Stimulated activated naive CD8-positive, alpha-beta T cell treated with anti-CD3 and anti-CD28 coated beads, Interleukin-15, amount 100 ng/mL, for 72 hours (primary cell): ENCODE data around the gene GUCA1C.
A peak's percentile ranks its signal among the peaks of the same experiment; 100 is the strongest.

Source experiments
- ATAC-seq: fragments of 150-1000 bp; cut with Tn5 transposase; 2 replicates; pipeline ENCODE4 v1.10.0; 2021; ENCODE audit warnings: mild to moderate bottlenecking, moderate library complexity
- DNase-seq, 2 donors: peaks; one replicate each; pipeline ENCODE4 v3.0.0; 2021 to 2022
- H3K27ac Mint-ChIP-seq, 2 donors: one replicate each; pipeline ENCODE4 v1.8.0; 2022; ENCODE audit warnings: mild to moderate bottlenecking in 2 of 2, mixed read lengths in 2 of 2, moderate library complexity in 2 of 2
- H3K27me3 Mint-ChIP-seq: one replicate; pipeline ENCODE4 v1.8.0; 2022; ENCODE audit warnings: mixed read lengths
- H3K4me1 Mint-ChIP-seq: one replicate; pipeline ENCODE4 v1.8.0; 2022; ENCODE audit warnings: mild to moderate bottlenecking, mixed read lengths
- H3K4me3 Mint-ChIP-seq, 2 donors: one replicate each; pipeline ENCODE4 v1.8.0; 2022; ENCODE audit warnings: mild to moderate bottlenecking in 2 of 2, mixed read lengths in 2 of 2, moderate library complexity in 1 of 2
- H3K9me3 Mint-ChIP-seq, 2 donors: one replicate each; pipeline ENCODE4 v1.8.0; 2022; ENCODE audit warnings: mixed read lengths in 2 of 2

GUCA1C gene, protein sequence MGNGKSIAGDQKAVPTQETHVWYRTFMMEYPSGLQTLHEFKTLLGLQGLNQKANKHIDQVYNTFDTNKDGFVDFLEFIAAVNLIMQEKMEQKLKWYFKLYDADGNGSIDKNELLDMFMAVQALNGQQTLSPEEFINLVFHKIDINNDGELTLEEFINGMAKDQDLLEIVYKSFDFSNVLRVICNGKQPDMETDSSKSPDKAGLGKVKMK

DNA sequence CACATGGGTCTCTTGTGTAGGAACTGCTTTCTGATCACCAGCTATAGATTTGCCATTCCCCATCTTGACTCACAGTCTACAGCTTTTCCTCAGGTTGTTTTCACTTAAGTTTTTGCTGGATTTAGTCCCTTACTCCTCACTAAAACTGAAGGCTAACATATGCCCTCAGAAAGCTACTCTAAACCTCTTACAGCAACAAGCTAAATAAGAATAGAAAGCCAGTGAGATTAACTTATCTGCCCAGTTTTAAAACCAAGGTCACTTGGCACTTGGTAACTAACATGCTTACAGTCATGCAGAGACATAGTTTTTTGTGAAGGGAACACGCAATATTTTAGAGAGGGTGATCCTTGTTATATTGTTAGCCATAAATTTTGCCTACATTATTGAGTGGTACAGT lies at the start of gene GUCA1C:
Gene GUCA1C, minus strand, starts transcription at position 180 of the 400 bp plus-strand sequence. Its CDS starts 117 bp downstream, at position 63.
- Mint-ChIP-seq H3K27ac (no peak within 1 kb of the TSS), H3K27me3 (peaks cover 16% of the 10 kb centered on the region), H3K4me3 (no peak within 1 kb of the TSS), H3K9me3 (no peaks in the 10 kb centered on the region), H3K4me1 (no peaks in the 10 kb centered on the region)
- ATAC-seq: no peak
- no peak for DNase-seq

DNA sequence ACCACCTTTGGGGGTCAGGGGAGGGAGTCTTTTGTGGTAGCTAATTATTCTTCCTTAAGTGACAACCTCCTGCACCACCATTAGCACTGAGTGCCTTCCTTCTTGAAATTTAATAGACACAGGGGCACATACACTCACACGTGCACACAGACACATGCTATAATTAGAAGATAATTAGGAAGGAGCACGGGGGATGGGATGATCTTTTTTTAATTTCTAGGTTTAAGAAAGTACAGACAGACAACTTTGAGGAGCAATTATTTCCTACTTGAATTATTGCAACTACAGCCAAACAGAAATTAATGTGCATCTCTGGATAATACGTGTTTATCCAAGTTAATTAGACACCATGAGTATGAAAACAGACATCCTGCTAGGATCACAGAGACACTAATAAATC lies 44.8 kb upstream of the GUCA1C start:
- peaks cover 13% of the 10 kb centered on the region for H3K27me3 Mint-ChIP-seq

DNA sequence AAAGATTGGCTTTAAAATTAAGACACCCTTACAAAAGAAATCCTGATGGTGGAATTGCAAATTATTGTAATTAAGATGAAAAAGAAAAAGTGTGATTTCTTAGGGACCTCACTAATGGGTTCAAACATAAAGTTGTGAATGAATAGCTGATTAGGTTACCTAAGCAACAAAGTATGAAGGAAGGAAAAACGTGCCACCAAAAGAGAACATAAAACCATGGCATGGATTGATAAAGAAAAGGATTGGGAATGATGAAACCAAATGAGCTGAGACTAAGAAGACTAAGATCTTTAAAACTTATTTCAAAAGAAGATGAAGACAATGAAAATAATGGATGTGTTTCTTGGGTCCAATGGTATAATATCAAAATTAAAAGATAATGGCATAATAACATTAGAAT lies 32.2 kb upstream of the GUCA1C start:
- DNase-seq: no peak
- Mint-ChIP-seq H3K4me3 (no peak overlapping the region), H3K27ac (no peak overlapping the region), H3K9me3 (peaks cover 0 to 5% of the 10 kb centered on the region in 2 donors), H3K4me1 (no peaks in the 10 kb centered on the region), H3K27me3 (peaks cover 11% of the 10 kb centered on the region)
- ATAC-seq: no peak

More for the DNA sequence above, 44.8 kb upstream of the GUCA1C start:
- H3K4me3 Mint-ChIP-seq: no peak overlapping the region
- H3K27ac Mint-ChIP-seq: no peak overlapping the region
- no peaks in the 10 kb centered on the region for H3K9me3 Mint-ChIP-seq
- DNase-seq: no peak
- H3K4me1 Mint-ChIP-seq: no peaks in the 10 kb centered on the region
- ATAC-seq: no peak

DNA sequence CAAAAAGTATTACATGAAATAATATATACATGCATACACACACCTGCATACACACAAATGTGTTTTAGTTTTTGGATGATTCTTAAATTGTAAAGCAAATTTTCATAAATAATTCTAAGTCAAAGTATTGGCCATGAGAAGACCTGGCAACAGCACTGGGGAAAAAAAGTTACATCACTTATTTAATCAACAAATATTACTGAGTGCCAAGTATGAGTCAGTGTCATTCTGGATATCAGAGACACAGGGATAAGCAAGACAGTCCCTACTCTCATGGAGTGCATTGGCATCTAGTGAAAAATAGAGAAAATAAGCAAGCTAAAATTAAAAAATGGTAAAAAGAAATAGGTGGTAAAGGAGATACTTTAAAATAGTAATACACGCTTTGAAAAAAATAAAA lies 29.4 kb upstream of the GUCA1C start:
- Mint-ChIP-seq H3K4me3 (no peak overlapping the region), H3K27ac (no peak overlapping the region), H3K9me3 (no peaks in the 10 kb centered on the region), H3K27me3 (peaks cover 11% of the 10 kb centered on the region), H3K4me1 (no peaks in the 10 kb centered on the region)
- DNase-seq: no peak
- no peak for ATAC-seq

DNA sequence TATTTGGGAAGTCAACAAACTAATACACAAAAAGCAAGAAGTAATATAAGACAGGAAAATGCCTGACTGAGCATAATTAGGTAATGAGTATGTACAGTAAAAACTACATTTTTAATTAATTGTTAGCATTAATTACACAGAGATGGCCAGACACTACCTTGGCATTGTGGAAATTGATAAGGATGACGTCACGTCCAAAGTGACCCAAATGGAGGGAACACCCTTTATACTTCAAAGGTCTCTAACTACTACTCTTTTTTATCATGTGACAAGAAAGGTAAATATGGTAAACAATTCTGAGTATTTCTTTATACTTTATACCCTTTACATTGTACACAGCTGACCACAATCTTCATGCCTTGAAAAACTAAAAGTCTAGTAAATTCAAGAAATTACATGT lies 22.4 kb upstream of the GUCA1C start:
- Mint-ChIP-seq H3K4me1 (no peaks in the 10 kb centered on the region), H3K27me3 (no peaks in the 10 kb centered on the region), H3K9me3 (no peaks in the 10 kb centered on the region), H3K4me3 (no peak overlapping the region), H3K27ac (no peak overlapping the region)
- DNase-seq (no peak), ATAC-seq (no peak)

DNA sequence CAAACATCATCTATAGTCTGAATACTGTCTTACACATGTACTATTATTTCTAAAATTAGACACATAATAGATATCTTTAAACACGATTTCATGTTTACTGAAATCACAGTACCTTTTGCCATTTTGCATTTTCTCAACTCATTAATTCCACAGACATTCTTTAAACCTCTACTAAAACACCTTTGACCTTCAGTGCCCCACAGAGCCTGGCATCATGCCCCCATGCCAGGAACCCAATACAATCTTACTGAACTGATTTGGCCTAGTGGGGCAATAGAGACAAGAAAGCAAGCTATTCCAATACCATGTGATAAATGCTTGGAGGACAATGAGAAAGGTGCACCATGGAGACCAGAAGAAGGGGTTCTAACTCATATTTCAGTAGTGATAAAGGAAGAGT lies 19.3 kb upstream of the GUCA1C start:
- H3K4me1 Mint-ChIP-seq: no peaks in the 10 kb centered on the region
- no peak overlapping the region for H3K27ac Mint-ChIP-seq
- H3K9me3 Mint-ChIP-seq: no peaks in the 10 kb centered on the region
- ATAC-seq: no peak
- no peaks in the 10 kb centered on the region for H3K27me3 Mint-ChIP-seq
- no peak overlapping the region for H3K4me3 Mint-ChIP-seq
- no peak for DNase-seq

DNA sequence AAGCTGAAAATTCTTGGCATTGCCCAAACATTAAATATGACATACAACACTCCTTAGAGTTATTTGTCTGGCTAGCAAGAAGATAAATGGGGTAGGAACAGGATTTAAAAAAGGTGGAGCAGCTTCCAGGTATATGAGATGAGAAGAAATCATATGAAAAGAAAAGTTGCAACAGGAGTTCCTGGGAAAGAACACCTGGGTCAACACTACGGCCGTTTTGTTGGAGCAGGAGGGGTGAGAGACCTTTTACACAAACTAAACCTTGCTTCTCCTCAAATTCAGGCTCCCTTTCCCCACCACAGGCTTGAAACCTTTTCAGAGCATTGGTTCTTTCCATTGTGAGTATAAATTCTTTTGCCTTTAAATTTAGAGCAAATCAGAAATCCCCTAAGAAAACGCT lies 18.8 kb upstream of the GUCA1C start:
- no peak overlapping the region for H3K27ac Mint-ChIP-seq
- ATAC-seq: no peak
- H3K4me3 Mint-ChIP-seq: no peak overlapping the region
- no peaks in the 10 kb centered on the region for H3K4me1 Mint-ChIP-seq
- H3K27me3 Mint-ChIP-seq: no peaks in the 10 kb centered on the region
- H3K9me3 Mint-ChIP-seq: no peaks in the 10 kb centered on the region
- no peak for DNase-seq

DNA sequence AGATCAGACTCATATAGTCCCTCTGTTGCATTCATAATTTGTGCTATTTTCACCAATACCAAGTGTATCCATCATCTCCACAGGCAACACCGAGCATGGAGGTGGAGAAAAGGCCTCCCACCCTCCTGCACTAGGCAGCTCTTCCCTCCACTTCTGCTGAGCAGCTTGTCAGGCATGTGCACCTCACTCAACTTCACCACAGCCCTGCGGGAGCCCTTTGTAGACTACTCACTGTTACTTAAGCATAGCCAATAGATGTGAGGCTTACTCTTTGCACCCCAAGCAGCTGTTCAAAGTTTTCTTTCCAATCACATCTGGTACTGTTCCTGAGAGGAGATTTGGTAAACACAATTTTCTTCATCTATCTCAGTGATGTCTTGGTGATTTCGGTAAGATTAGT lies 16.9 kb upstream of the GUCA1C start:
- Mint-ChIP-seq H3K9me3 (no peaks in the 10 kb centered on the region), H3K4me1 (peaks cover 9% of the 10 kb centered on the region), H3K27me3 (no peaks in the 10 kb centered on the region), H3K4me3 (no peak overlapping the region), H3K27ac (no peak overlapping the region)
- DNase-seq: no peak
- ATAC-seq: peak; percentile 18

DNA sequence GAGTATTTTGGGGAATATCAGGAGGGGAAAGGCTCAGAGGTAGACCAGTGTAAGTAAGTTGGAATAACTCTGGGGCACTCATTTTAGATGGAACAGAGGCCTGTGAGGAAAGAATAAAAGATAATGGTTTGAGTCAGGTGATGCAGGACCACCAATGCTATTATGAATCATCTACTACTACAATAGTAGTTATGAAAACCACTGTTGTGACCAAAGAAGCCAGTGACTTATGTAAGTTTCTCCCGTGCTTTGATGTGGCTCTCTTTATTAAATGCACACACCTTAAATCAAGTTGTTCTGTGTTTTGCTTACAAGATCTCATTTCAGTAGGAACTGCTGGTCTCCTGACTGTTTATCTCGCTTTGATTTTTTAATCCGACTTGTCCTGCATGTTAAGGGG lies 13.1 kb upstream of the GUCA1C start:
- H3K27me3 Mint-ChIP-seq: no peaks in the 10 kb centered on the region
- peak in 1 of 2 donors; percentile 1 for DNase-seq
- peaks cover 9% of the 10 kb centered on the region for H3K4me1 Mint-ChIP-seq
- H3K27ac Mint-ChIP-seq: no peak overlapping the region
- H3K9me3 Mint-ChIP-seq: no peaks in the 10 kb centered on the region
- ATAC-seq: peak; percentile 88
- peak overlapping the region in 1 of 2 donors; percentile 7 for H3K4me3 Mint-ChIP-seq

DNA sequence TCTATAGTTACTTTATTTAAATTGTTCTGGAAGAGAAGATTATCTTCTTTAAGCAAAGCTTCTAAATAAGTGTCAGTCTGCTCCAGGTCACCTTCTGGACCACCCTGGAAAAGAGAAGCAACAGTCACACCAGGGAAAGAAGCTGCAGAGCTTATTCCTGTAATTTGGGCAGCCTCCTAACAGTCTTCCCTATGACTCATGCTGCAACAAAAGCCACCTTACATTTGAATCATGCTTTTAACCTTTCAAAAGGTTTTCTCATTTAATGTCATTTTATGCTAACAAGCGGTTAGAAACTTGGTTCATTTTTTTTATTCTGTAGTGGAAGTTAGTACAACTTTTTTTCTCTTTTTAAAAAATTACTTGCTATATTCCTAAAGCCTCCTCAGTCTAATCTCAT lies 5.3 kb upstream of the GUCA1C start:
- Mint-ChIP-seq H3K4me3 (no peak overlapping the region), H3K4me1 (no peaks in the 10 kb centered on the region), H3K27ac (no peak overlapping the region), H3K27me3 (peaks cover 11% of the 10 kb centered on the region), H3K9me3 (no peaks in the 10 kb centered on the region)
- DNase-seq (no peak), ATAC-seq (no peak)

DNA sequence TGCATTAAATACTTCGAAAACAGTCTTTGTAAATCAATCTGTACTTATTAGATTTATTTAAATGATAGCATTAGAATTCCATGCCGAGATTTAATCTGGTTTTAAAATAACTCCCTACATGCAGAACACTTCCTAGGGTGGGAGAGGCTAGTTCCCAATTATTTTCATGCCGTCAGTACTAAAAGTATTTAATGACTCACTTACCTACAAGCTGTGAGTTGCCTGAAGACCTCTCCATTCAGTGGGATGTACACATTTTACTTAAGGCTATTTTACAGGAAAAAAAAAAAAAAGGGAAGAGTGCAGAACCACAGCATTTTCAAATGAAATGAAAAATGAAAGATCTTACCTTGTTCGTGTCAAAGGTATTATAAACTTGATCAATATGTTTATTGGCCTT lies 469 bp downstream of the GUCA1C start:
- ATAC-seq (no peak), DNase-seq (no peak)
- Mint-ChIP-seq H3K4me3 (no peak overlapping the region), H3K27me3 (peaks cover 16% of the 10 kb centered on the region), H3K27ac (no peak overlapping the region), H3K9me3 (no peaks in the 10 kb centered on the region), H3K4me1 (no peaks in the 10 kb centered on the region)

DNA sequence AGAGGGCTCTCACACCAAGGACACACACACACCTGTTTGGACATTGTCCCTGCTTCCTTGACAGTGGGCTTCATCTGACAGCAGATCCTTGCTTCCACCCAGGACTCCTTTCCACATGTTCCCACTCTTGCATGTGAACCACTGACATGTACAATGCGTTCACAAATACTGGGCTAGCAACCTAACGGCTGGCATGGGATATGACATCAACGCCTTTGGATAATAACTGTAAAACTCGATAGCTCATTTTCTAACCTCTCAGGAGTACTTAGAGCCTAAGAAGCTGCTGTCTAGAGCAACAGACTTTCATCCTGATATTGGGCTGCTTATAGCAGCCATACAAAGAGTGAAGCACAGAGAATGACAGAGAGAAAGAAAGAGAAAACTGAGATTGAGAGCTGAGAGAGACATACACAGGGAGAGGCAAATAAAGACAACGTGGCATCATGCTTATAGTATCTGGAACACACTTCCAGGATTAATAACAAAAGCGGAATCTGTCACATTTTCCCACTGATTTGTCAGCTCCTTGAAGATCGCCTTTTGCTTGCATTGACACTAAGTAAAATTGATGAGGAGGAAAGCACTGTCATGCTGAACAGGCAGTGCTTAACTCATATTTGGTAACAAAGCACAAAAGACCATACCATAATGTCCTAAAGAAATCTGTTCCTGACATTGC lies 1.7 kb downstream of the GUCA1C start:
- no peak for ATAC-seq
- no peak for DNase-seq
- peaks cover 16% of the 10 kb centered on the region for H3K27me3 Mint-ChIP-seq
- H3K27ac Mint-ChIP-seq: no peak overlapping the region
- H3K9me3 Mint-ChIP-seq: no peaks in the 10 kb centered on the region
- H3K4me1 Mint-ChIP-seq: no peaks in the 10 kb centered on the region
- no peak overlapping the region for H3K4me3 Mint-ChIP-seq

DNA sequence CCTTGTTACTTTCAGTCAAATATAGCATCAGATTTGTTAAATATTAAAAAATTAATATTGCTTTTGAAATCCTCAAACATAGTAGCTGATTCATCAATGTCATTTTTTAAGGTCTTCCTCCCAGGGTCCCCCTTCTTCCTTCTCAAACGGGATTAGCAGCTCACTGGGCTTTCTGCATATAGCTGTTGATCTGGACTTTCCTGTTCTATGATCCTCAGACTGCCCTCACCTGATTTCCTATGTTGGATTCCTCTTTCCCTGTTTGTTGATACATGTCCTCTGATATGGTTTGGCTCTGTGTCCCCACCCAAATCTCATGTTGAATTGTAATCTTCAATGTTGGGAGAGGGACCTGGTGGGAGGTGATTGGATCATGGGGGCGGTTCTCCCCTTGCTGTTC lies 5.8 kb downstream of the GUCA1C start:
- DNase-seq: no peak
- H3K4me3 Mint-ChIP-seq: no peak overlapping the region
- no peak overlapping the region for H3K27ac Mint-ChIP-seq
- ATAC-seq: no peak
- no peaks in the 10 kb centered on the region for H3K9me3 Mint-ChIP-seq
- H3K4me1 Mint-ChIP-seq: no peaks in the 10 kb centered on the region
- H3K27me3 Mint-ChIP-seq: peaks cover 13% of the 10 kb centered on the region

DNA sequence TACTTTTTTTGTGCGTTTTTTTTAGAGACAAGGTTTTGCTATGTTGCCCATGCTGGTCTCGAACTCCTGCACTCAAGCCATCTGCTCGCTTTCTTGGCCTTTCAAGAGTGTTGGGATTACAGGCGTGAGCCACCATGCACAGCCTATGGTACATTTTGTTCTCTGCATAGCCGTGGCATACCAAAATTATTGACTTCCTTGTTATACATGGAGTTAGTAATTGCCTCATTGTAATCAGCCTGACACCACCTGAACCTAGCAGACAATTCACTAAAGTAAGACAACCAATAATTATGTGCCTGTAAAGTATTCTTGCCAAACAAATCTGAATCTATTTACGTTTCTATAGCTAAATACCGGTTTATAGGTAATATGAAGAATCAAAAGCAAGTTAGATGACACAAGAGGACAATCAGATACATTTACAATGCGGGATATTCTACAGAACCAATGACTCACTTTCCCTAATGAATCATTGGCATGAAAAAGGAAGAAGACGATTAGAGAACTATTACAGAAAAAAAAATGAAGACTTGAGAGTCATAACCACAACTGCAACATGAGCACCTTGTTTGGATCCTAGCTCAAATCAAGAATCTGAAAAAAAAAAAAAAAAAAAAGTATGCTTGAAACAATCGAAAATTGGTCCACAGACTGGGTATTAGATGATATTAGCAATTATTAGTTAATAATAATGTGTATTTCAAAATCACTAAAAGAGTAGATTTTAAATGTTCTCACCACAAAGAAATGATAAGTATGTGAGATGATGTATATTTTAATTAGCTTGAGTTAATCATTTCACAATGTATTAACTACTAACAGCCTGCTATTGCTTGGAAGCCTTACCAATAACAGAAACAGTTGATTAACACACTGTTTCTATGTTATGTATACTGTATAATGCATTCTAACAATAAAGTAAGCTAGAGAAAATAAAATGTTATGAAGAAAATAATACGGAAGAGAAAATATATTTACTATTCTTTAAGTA lies 7.1 kb downstream of the GUCA1C start:
- Mint-ChIP-seq H3K4me3 (no peak overlapping the region), H3K27me3 (peaks cover 18% of the 10 kb centered on the region)
- ATAC-seq: no peak

DNA sequence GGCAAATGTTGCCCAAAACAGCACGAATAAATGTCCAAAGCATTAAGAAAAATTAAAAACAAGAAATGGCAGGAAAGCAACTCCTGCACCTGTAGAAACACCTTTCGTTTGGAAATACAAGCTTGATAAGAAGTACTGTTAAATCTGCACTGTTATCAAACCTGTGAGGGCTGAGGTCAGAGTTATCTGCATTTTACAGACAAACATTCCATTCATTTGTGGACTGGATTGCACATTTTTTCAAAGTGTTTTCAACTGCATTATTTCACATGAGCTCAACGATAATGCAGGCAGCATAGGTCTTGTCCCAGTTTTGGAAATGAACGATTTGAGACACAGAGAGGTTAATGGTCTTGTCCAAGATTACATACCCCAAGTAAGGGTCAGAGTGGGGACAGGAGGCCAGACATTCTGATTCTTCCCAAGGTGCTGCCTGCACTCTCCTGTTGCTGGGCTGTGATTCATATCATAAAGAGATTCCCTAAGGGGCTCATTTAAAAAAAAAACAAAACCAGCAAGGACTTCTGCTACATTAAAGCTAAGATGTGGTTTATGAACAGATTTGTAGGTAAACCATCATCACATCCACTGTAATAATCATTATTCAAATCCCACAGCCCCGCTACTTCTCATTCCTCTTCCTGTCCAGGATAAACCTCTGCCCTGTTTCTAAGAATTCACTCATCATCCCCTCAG lies 13.0 kb downstream of the GUCA1C start:
- ATAC-seq: no peak
- Mint-ChIP-seq H3K9me3 (no peaks in the 10 kb centered on the region), H3K4me3 (no peak overlapping the region), H3K4me1 (no peaks in the 10 kb centered on the region), H3K27ac (no peak overlapping the region), H3K27me3 (peaks cover 10% of the 10 kb centered on the region)
- no peak for DNase-seq

More for the DNA sequence above, 7.1 kb downstream of the GUCA1C start:
- H3K4me1 Mint-ChIP-seq: no peaks in the 10 kb centered on the region
- H3K9me3 Mint-ChIP-seq: no peaks in the 10 kb centered on the region
- no peak overlapping the region for H3K27ac Mint-ChIP-seq
- no peak for DNase-seq
